HG02840 (cell line): ENCODE measurements around the gene DEDD.

ENCODE experiments used
- ATAC-seq: cut with Tn5 transposase; IDR thresholded peaks from one replicate; pipeline ENCODE4 v1.9.1; 2021; ENCODE audit warnings: mild to moderate bottlenecking, moderate library complexity, moderate number of reproducible peaks; ENCODE audit not compliant: unreplicated experiment, low FRiP score

Gene DEDD

DNA sequence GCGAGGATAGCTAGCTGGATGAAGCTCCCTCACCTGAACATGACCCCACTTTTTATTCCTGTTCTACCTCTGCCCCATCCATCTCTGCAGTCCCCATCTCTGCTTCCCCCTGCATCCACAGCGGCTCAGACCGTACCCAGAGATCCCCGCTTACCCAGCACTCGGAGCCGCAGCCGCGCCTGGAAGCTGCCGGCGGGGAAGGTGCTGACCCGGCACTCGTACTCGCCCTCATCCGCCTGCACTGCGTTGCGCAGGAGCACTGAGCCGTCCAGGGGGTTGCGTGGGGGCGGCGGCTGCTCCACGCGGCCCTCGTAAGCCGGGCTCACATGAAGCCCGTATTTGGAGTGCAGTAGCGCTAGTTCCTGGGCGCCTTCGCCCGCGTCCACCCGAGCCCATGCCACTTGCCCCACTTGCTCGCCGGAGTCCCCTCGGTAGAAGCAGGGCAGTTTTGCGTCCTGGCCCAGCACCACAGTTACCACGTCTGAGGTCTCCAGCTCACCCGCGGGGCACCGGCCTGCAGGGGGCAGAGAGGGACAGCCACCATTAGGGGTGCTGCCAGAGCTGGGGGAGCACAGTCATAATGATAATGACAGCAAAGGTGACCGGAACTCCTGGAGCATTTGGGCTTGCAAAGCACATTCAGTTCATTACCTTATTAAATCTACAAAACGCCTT lies 52.9 kb downstream of the DEDD start:
- ATAC-seq, result no peak

DNA sequence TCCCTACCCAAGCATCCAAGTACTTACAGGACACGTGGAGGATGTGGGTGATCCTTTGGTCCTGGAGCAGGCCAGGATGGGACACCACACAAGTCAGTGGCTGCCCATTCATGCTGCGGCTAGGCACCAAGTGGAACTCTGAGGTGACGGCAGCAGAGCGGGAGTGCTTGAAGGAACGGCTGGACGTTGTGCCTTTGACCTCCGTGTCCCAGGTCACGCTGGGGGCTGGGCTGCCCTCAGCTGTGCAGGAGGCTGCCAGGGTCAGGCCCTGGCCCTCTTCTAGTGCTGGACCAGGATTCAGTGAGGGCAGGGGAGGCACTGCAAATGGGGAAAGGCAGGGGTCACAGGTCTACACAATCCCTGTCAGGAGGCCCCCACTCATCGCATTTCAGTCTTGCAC lies 55.0 kb downstream of the DEDD start:
- no peak for ATAC-seq

DNA sequence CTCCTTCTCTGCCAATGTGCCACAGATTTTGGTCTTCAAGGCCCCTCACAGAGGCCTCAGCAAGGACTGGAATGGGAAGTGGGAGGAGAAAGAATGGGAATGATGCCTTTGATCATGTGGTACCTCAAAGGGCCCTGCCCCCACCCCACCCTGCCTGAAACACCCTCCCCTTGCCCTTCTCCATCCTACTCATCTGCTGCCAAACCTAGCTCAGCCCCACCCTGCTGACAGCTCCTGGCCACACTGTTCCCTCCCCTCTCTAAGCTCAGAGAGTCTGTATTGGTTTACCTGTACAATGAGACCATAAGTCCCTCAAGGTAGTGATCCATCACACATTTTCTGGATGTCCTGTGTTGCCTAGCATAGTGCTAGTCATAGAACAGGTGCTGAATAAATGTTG lies 56.1 kb downstream of the DEDD start:
- ATAC-seq, result no peak

DNA sequence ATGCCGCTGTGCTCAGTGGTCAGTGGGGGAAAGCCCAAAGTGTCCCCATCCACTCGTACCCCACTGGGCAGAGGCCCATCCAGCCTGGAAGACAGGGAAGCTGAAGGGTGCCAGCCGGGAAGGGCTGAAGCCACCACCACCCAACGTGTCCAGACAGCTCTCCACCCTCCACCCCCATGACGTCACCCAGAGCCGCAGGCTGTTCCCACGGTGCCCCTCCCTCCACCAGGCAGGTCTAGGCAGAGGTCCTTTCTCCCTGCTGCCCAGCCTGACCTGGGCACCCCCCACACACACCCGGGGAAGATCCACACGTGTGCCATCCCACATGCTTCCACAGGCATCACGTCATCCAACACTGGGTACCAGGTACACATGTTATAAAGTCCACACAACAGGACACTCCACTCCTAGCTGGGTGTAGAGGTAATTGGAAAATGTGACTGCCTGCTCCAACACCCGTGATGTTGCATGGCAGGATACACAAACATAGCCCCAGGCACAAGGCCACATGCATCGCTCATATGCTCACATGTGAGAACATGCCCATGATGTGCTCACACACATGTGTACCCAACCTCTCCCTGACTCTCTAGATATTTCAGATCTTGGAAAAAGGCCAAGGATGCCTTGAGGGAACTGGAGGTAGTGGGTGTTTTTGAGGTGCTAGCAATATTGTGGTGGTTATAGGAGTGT lies 57.6 kb downstream of the DEDD start:
- no peak for ATAC-seq

DNA sequence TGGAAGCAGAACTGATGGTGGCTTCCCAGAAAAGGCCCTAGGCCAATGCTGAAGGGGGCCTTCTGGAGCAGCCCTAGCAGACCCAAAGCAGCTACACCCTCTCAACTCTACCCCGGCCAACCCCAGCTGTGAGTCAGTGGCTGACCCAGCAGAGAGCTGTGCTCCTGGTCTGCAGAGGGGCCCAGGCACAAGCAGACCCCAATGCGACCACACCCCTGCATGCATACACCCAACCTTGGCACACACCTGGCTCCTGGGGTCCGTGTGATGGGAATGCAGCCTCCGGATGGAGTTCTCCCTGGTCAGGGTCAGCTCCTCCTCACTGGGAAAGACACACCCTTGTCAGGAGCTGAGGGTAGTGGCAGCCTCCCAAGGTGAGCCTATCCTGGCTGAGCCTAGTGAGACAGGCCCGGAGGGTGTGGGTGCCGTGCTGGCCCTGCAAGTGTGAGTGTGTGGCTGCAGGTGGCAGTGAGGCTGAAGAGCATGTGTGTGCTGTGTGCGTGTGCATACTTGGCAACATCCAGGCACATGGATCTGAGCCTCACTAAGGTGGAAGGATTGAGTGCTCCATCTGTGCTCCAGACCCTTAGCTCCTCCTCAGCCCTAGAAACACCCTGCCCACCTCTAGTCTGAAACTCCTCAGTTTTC lies 58.9 kb downstream of the DEDD start:
- ATAC-seq, result no peak

DNA sequence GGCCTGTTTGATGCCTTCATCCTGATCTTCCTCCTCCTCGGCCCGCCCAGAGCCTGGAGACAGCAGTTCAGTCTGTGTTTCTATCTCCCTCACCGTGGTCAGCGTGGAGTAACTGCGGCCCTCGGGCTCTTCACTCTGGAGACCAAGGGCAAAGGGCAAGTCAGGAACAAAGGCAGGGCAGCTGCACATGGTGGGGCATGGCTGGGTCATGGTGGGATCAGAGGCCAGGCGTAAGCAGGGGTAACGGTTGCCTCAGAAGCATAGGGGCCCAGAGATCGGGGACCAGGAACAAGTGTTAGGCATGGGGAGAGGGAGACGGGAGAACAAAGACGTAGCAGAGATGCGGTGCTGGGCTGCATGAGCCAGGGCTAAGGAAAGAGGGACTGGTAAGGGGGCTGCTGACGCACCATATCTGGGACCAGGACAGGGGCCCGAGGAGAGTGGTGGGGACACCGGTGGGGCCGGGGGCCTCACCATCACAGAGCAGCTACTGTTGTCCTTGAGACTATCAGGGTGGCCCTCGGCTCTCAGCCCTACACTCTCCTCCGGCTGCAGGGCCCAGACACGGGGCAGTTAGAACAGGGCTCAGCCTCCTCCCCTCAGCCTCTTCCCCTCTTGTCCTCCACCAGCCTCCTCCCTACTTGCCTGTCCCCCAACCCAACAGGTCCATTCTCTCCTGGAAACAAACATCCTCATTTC lies 59.6 kb downstream of the DEDD start:
- ATAC-seq, result no peak

DNA sequence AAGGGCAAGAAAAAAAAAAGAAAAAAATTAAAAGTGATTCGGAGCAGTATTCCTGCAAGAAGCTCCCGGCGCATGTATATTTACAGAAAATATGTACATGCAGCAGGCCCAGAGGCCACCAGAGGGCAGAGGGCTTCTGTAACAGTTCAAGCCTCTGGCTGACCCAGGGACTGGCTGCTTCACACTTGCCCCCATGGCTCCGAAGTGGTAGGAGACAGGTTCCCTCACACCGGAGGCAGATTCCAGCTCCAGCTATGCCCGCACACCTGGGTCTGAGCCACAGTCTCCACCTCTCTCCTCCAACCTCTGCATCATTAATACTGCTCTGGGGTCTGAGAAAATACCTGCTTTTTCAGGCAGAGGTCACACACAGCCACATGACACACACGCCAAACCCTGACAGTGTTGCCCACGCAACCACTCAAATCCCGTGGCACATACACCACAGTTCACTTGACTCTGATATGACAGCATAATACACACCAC lies 60.5 kb downstream of the DEDD start:
- no peak for ATAC-seq
